Astrocyte of the spinal cord (primary cell): ENCODE results near the gene NT5M.
A peak's percentile ranks its signal among the peaks of the same experiment; 100 is the strongest.

Experiments
- DNase-seq: peaks from one replicate; pipeline ENCODE4 v3.0.0; 2011; ENCODE audit warnings: low read depth, low spot score
- H3K4me3 ChIP-seq: 2 replicates; pipeline ENCODE4 v1.5.1; 2011; ENCODE audit warnings: low read depth, mild to moderate bottlenecking, low read length, moderate library complexity
- in situ Hi-C: cut with HindIII; loops from 2 replicates; pipeline ENCODE4 v1.10.0; 2017; ENCODE audit warnings: low sequenced_read_pairs
- TF ChIP-seq, protein P1 (sequence below): IDR thresholded peaks from 2 replicates; pipeline ENCODE4 v1.5.1; 2012; ENCODE audit warnings: low read depth, mild to moderate bottlenecking, low read length, inconsistent platforms

Gene NT5M

DNA sequence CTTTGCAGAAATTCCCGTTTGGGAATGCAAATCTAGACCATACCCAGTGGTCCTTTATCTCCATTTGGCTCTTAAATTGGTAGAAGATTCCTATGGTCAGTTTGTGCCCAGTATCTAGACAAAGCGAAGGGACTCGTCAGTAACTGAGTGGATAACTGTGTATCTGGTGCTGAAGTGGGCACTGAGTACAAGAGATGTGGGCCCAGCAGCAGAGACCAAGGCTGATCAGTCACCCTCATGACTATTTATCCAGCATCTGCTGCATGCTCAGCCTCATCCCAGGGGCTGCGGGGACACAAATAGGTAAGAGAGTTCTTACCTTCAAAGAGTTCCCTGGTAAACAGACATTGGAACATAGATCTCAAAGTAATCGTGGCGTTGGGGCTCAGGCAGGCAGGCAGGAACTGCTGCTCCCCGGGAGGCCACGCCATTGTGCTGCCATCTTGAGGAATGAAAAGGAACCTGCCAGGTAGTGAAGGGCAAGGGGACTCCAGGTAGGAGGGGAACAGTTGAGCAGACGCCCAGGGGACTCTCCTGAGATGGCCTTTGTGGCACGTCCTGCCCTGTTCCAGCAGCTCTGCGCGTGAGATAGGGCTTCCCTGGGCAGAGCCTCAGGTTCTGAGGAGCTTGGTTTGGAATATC is 10.3 kb downstream of the NT5M start:
- TF ChIP-seq, protein P1, sequence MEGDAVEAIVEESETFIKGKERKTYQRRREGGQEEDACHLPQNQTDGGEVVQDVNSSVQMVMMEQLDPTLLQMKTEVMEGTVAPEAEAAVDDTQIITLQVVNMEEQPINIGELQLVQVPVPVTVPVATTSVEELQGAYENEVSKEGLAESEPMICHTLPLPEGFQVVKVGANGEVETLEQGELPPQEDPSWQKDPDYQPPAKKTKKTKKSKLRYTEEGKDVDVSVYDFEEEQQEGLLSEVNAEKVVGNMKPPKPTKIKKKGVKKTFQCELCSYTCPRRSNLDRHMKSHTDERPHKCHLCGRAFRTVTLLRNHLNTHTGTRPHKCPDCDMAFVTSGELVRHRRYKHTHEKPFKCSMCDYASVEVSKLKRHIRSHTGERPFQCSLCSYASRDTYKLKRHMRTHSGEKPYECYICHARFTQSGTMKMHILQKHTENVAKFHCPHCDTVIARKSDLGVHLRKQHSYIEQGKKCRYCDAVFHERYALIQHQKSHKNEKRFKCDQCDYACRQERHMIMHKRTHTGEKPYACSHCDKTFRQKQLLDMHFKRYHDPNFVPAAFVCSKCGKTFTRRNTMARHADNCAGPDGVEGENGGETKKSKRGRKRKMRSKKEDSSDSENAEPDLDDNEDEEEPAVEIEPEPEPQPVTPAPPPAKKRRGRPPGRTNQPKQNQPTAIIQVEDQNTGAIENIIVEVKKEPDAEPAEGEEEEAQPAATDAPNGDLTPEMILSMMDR: peak; percentile 38
- in situ Hi-C loops: no loop called here
- DNase-seq: no peak
- no peak overlapping the region for H3K4me3 ChIP-seq

DNA sequence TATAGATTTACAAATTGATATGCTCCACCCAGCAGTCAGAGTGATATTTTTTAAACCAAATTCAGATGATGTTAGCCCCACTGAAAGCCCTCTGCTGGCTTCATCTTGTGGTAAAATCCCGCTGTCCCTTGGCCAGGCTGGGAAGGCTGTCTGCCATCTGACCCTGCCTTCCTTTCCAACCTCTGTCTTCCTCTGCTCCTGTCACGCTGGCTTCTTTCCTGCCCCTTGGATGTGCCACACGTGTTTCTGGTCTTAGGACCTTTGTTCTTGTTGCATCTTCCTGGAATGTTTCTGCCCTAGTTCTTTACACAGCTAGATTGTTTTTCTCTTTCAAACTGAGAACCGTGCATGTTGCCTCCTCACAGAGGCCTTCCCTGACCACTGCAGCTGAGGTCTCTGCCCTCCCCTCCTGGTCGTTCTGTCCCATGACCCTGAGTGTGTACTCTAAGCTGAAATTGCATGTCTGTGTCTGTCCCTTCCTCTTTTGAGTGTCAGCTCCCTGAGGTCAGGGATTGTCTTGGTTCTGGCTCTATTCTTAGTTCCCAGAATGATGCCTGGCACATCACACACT is 11.4 kb downstream of the NT5M start:
- in situ Hi-C loops: no loop called here
- TF ChIP-seq, protein P1: no peak
- DNase-seq: no peak
- no peak overlapping the region for H3K4me3 ChIP-seq

DNA sequence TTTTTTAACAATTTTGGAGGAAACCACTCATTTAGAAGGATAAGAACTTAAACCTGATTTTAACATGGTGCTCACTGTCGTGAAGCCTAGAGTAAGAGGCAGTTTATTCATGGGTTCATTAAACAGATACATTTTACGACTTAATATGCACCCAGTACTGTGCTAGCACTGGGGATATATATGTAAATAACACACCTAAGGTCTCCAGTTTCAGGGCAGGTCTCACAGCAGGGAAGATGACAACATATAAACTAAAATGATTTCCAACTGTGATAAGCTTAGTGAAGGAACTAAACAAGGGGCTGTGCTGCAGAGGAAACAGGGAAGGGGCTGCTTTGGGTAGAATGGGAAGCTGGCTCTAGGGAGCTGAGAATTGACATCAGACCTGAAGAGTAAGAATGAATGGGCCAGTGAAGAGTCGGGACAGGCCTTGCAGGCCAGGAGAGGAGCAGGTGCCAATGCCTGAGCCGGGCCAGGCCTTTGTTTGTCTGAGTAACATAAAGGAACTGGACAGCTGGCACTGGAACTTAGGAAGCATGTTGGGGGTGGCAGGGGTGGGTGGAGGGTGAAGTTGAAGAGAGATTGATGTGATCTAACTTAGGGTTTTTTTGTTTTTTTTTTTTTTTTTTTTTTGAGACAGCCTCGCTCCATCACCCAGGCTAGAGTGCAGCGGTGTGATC is 12.1 kb downstream of the NT5M start:
- H3K4me3 ChIP-seq: no peak overlapping the region
- in situ Hi-C loops: no loop called here
- TF ChIP-seq, protein P1: no peak
- DNase-seq: no peak

DNA sequence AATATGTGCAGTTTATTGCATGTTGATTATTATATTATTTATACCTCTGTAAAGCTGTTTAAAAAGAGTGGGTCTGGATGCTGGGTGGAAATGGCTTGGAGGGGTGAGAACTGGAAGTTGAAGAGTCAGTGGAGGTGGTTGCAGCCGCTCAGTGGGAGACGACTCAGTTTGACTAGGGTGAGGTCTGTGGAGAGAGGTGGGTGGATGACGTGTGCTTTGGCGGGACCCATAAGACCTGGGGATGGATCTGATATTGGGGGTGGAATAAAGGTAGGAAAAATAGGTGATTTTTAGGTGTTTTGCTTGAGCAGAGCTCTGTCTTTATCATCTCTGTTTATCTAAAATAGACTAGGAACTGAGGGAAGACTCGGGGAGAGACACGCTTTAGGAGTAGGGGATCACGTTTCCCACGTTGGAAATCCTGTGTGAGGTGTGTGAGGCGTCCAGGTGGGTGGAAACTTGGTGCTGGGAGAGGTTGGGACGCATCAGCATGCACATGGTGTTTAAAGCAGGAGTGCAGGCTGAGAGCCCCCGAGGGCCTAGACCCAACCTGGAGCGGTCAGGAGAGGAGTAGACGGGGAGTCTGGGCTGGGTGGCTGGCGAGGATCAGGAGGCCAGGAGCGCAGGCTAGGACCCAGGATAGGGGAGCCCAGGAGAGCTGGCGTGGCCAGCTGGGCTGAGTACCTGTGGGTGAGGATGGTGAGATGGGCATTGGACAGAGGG is 17.2 kb downstream of the NT5M start:
- no peak for DNase-seq
- no peak overlapping the region for H3K4me3 ChIP-seq
- TF ChIP-seq, protein P1: no peak
- in situ Hi-C loops: no loop called here

DNA sequence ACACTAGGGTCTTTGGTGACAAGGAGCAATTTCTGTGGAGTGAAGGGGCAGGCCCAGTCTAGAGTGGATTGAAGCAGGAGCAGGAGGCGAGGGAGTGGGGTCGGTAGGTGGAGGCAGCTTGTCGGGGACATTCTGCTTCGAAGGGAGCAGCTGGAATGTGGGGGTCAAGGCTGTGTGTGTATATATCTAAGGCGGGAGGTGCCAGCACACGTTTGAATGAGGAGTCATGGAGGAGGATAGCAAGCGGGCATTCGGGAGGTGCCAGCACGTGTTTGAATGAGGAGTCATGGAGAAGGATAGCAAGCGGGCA is 17.7 kb downstream of the NT5M start:
- TF ChIP-seq, protein P1: no peak
- no peak for DNase-seq
- in situ Hi-C loops: no loop called here
- no peak overlapping the region for H3K4me3 ChIP-seq

DNA sequence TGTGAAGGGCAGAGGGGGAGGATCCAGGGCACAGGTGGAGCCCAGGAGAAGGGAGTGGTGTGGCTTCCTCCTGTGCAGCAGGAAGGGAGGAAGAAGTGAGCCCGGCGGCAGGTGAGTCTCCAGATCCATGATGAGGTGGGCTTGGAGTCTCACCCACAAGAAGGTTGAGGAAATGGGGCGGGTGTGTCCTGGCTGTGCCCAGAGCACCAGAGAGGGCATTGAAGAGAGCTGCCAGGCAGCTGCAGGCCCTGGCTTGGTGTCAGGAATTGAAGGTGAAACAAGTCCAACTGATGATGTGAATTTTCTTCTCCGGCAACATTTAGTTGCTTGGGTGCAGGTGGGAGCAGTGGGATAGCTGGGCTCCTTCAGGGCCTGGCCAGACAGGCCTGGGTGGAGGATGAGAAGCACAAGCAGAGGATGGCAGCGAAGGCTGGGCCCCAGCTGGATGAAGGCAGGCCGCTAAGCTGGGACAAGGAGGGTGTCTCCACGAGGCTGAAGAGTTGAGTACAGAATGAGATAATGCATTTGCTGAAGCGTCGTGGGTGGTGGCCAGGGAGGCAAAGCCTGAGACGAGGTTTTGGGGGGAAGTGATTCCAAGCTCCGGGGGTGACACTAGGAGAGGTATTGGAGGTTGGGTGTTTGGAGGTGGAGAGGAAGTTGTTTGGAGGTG is 18.3 kb downstream of the NT5M start:
- no peak overlapping the region for H3K4me3 ChIP-seq
- in situ Hi-C loops: no loop called here
- DNase-seq: no peak
- TF ChIP-seq, protein P1: no peak
